ENCODE results near the gene TRIM73.
"Not testable (repeated sequence)": the region's sequence is repeated elsewhere in the genome, so short reads cannot be mapped to it uniquely, and the experiment has no call there.

Gene TRIM73

DNA sequence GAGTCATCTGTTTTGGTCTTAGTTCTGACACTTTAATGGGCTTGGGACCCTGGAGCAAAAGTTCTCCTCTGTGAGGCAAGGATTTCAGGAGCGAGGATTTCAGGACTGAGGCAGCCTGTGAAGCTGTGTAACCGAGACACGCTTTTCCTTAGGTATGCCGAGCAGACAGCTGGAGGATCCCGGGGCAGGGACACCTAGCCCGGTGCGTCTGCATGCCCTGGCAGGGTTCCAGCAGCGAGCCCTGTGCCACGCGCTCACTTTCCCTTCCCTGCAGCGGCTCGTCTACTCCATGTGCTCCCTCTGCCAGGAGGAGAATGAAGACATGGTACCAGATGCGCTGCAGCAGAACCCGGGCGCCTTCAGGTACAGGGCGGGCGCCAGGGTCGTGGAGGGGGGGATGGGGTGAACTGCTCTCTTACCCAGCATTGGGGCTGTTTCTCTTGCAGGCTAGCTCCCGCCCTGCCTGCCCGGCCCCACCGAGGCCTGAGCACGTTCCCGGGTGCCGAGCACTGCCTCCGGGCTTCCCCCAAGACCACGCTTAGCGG, 20.5 kb downstream of the TRIM73 start:
- not testable (repeated sequence) for DNase-seq (ENCODE audit: low read depth)

DNA sequence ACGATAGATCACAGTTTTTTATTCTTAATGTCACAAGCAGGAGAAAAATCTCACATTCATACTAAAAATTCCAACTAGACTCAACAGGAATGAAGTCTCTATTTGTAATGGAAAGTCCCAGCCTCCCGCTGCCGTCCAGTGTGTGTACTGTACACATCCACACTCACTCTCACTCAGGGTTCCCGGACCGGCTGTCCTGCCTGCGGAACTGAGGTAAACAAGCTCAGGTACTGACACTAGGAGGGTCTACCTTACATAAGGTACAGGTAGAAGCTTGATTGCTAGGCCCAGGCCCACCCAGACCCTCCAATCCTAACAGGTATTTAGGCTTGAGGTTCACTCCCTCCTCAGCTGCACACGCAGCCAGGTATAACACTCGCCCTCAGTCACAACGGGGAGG, 21.4 kb downstream of the TRIM73 start:
- not testable (repeated sequence) for DNase-seq (ENCODE audit: low read depth)

DNA sequence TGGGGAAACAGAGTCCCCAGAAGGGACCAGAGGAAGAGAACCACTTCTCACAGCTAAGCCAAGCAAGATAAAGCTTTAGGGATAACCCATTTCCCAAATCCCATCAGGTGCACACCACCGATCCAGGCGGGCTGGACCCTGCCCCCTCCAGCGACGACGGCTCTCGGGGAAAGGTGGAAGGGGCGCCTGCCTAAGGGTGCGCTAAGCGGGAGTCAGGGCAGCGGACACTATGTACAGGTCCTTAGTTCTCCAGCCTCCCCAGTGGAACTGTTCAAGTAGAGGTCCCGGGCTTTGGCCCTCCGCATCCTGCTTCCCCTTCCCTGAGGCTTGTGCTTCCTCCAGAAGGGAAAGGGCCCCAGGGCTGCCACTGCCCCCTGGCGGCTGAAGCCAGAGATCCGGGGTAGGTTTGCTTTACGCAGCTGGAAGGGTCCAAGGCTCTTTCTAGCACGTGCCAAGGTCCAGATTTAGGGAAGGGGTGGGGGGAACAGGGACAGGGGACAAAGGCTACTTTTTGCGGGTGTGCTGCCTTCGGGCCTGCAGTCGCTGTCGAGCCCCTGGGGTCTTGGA, 22.9 kb downstream of the TRIM73 start:
- not testable (repeated sequence) for DNase-seq (ENCODE audit: low read depth)

GRCh38 chr7:75419210-75419609, 23.8 kb downstream of the TRIM73 start:
- DNase-seq (ENCODE audit: low read depth), result not testable (repeated sequence)

DNA sequence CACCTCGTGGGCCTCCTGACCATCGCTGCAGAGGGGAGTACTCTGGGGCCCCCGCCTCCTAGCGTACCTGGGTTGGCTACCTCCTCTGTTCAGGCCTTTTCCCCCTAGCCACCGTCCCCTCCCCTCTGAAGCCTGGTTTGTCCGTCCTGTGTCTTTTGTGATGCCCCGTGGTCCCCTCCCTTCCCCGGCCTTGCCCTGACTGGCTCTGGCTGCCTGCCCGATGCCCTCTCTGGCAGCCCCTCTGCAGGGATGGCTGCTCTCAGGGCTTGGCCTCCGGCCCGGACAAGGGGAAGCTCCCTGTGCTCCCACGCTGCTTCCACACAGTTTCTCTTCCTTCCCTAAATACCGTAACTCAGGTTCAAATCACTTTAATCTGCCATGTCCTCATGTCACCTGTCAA, 24.3 kb downstream of the TRIM73 start:
- DNase-seq (ENCODE audit: low read depth), result not testable (repeated sequence)

GRCh38 chr7:75420152-75420551, 24.7 kb downstream of the TRIM73 start:
- DNase-seq (ENCODE audit: low read depth), result not testable (repeated sequence)

GRCh38 chr7:75421798-75422710, 26.6 kb downstream of the TRIM73 start:
- not testable (repeated sequence) for DNase-seq (ENCODE audit: low read depth)

DNA sequence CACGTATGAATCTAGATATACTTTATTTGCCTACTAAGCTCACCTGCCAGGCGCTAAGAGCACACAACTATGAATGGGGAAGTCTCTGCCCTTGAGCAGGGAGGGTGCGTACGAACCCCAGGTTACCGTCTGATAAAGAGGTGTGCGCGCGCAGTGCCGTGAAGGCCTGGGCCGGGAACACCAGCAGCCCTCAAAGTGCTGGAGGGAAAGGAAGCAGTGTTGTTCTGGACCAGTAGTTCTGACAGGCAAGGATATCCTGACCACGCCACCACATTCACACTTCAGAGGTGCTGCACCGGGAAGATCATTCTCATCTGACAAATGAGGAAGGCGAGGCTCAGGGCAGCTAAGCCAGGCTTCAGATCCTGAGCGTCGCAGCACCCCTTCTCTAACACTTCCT, 28.1 kb downstream of the TRIM73 start:
- DNase-seq (ENCODE audit: low read depth), result not testable (repeated sequence)

DNA sequence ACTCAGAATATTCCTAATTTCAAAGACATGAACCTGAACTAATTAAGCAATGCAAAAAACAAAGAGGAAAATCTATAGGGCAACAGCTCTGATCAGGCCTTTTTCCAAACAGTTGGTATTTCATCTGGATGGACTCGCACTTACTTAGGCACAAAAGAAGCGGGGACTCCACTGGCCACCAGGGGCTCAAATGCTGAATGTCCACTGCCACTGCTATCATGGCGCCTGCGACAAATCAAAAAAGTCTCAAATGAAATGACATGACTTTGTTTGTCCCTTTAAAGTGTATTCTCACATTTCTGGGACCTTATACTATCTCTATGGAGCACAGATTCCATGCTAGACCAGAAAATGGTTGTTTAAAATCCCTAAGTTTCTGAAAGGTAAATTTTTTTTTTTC, 43.6 kb downstream of the TRIM73 start:
- DNase-seq (ENCODE audit: low read depth), result not testable (repeated sequence)

DNA sequence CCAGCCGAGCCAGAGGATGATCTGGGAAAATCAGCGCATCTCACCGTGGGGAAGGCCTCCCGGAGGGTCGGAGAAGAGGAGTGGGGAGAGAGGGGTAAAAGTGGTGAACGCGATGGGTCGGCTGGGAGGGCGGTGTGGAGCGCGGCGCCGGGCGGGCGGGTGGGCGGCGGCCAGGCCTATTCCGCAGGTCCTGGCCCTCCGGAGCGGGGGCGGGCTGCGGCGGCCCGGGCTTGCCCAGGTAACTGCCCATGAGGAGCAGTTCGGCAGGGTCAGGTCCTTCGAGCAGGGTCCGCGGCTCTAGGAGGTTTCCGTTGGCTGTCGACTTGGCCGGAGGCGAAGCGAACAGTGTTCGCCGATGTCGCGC, 46.7 kb downstream of the TRIM73 start:
- DNase-seq (ENCODE audit: low read depth), result not testable (repeated sequence)

GRCh38 chr7:75442465-75443111, 47.2 kb downstream of the TRIM73 start:
- not testable (repeated sequence) for DNase-seq (ENCODE audit: low read depth)

- not testable (repeated sequence) for DNase-seq (ENCODE audit: low read depth)
Measured at GRCh38 chr7:75449946-75450345, 54.5 kb downstream of the TRIM73 start.

DNA sequence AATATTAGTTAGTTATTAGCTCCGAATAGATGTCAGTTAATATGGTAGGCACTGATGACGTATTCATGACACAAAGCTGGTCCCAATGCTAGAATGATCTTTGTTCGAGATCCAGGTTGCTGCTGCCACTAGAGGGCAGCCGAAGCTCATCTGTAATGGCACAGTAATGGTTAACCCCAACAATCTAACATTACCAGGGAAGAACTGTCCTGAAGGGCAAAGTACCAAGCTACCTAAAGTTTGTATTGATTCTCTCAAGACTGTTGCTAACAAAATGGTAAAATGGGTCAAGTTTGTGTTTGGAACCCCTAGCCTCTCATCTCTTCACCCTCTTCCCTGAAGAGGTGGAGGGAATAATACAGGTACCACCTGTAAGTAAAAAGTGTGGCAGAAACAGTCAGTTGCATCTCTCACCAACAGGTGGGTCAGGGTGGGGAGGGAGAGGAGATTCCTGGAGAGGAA, 57.1 kb downstream of the TRIM73 start:
- not testable (repeated sequence) for DNase-seq (ENCODE audit: low read depth)

Measured in GM04504 (cell line).